ENCODE results near the gene PDHB. TPM values are rescaled to one million over a fixed set of nuclear protein-coding genes. Genes with fewer than 3 reads are reported as not detected.

The PDHB gene
- total and polyA plus RNA-seq, 2 donors (not counting 1 experiment from before 2014, with no cell fraction given): 69.9 to 201 TPM

- no peak overlapping the region for H3K9ac ChIP-seq (ENCODE audit: insufficient read depth, low read length)
- H3K36me3 ChIP-seq (ENCODE audit: control insufficient read depth, insufficient read depth, low read length): peaks cover 2% of the 10 kb centered on the region
- H3K4me1 ChIP-seq (ENCODE audit: control insufficient read depth, extremely low read depth, insufficient read depth, low read length): no peaks in the 10 kb centered on the region
- no peak overlapping the region for H3K27ac ChIP-seq (ENCODE audit: insufficient read depth, low read length)
- no peak overlapping the region for H2AFZ ChIP-seq (ENCODE audit: low read length)
- no peak for DNase-seq (ENCODE audit: low read depth in 2 of 2)
- no peaks in the 10 kb centered on the region for H3K79me2 ChIP-seq (ENCODE audit: control insufficient read depth, insufficient read depth, low read length)
- H4K20me1 ChIP-seq (ENCODE audit: control insufficient read depth, extremely low read depth, insufficient read depth, low read length): no peaks in the 10 kb centered on the region
- H3K9me3 ChIP-seq (ENCODE audit: control insufficient read depth, insufficient read depth, low read depth, low read length): no peaks in the 10 kb centered on the region
- no peaks in the 10 kb centered on the region for H3K27me3 ChIP-seq (ENCODE audit: control insufficient read depth, insufficient read depth, low read length)
- H3K4me2 ChIP-seq (ENCODE audit: extremely low read depth, insufficient read depth, low read length): no peak overlapping the region
- H3K4me3 ChIP-seq (replicated peaks in 1 of 4; ENCODE audit: control extremely low read depth in 1 of 4, insufficient read depth in 1 of 4, low read depth in 3 of 4, low read length in 4 of 4): no peak overlapping the region
- TF ChIP-seq EZH2 (IDR thresholded peaks at IDR 0.05; ENCODE audit: low read length, missing control alignments) (no peak), CTCF (conservative IDR thresholded peaks at IDR 0.05 in 1 of 2, IDR thresholded peaks at IDR 0.05 in 1 of 2; ENCODE audit: low read depth in 1 of 2, low read length in 2 of 2) (no peak)
Measured at GRCh38 chr3:58411036-58411435, 22.6 kb downstream of the PDHB start.

- Histone ChIP-seq H2AFZ (ENCODE audit: low read length) (no peak overlapping the region), H3K4me3 (replicated peaks in 1 of 4; ENCODE audit: control extremely low read depth in 1 of 4, insufficient read depth in 1 of 4, low read depth in 3 of 4, low read length in 4 of 4) (no peak overlapping the region), H3K9me3 (ENCODE audit: control insufficient read depth, insufficient read depth, low read depth, low read length) (no peaks in the 10 kb centered on the region), H4K20me1 (ENCODE audit: control insufficient read depth, extremely low read depth, insufficient read depth, low read length) (no peaks in the 10 kb centered on the region), H3K27ac (ENCODE audit: insufficient read depth, low read length) (no peak overlapping the region), H3K79me2 (ENCODE audit: control insufficient read depth, insufficient read depth, low read length) (no peaks in the 10 kb centered on the region), H3K36me3 (ENCODE audit: control insufficient read depth, insufficient read depth, low read length) (peaks cover 2% of the 10 kb centered on the region), H3K9ac (ENCODE audit: insufficient read depth, low read length) (no peak overlapping the region), H3K27me3 (ENCODE audit: control insufficient read depth, insufficient read depth, low read length) (no peaks in the 10 kb centered on the region), H3K4me1 (ENCODE audit: control insufficient read depth, extremely low read depth, insufficient read depth, low read length) (no peaks in the 10 kb centered on the region), H3K4me2 (ENCODE audit: extremely low read depth, insufficient read depth, low read length) (no peak overlapping the region)
- TF ChIP-seq EZH2 (IDR thresholded peaks at IDR 0.05; ENCODE audit: low read length, missing control alignments) (no peak), CTCF (conservative IDR thresholded peaks at IDR 0.05 in 1 of 2, IDR thresholded peaks at IDR 0.05 in 1 of 2; ENCODE audit: low read depth in 1 of 2, low read length in 2 of 2) (no peak)
- no peak for DNase-seq (ENCODE audit: low read depth in 2 of 2)
Measured at GRCh38 chr3:58409663-58410062, 24.0 kb downstream of the PDHB start.

- H3K36me3 ChIP-seq (ENCODE audit: control insufficient read depth, insufficient read depth, low read length): peaks cover 2% of the 10 kb centered on the region
Measured at GRCh38 chr3:58408906-58409305, 24.7 kb downstream of the PDHB start.

More at GRCh38 chr3:58408906-58409305, 24.7 kb downstream of the PDHB start:
- H3K27me3 ChIP-seq (ENCODE audit: control insufficient read depth, insufficient read depth, low read length): no peaks in the 10 kb centered on the region
- peaks cover 3% of the 10 kb centered on the region for H3K4me1 ChIP-seq (ENCODE audit: control insufficient read depth, extremely low read depth, insufficient read depth, low read length)
- H3K79me2 ChIP-seq (ENCODE audit: control insufficient read depth, insufficient read depth, low read length): no peaks in the 10 kb centered on the region
- H3K9me3 ChIP-seq (ENCODE audit: control insufficient read depth, insufficient read depth, low read depth, low read length): no peaks in the 10 kb centered on the region
- H3K4me3 ChIP-seq (replicated peaks in 1 of 4; ENCODE audit: control extremely low read depth in 1 of 4, insufficient read depth in 1 of 4, low read depth in 3 of 4, low read length in 4 of 4): no peak overlapping the region
- H4K20me1 ChIP-seq (ENCODE audit: control insufficient read depth, extremely low read depth, insufficient read depth, low read length): no peaks in the 10 kb centered on the region
- H3K9ac ChIP-seq (ENCODE audit: insufficient read depth, low read length): no peak overlapping the region
- DNase-seq (ENCODE audit: low read depth in 2 of 2): no peak
- no peak overlapping the region for H3K4me2 ChIP-seq (ENCODE audit: extremely low read depth, insufficient read depth, low read length)
- no peak overlapping the region for H2AFZ ChIP-seq (ENCODE audit: low read length)
- TF ChIP-seq CTCF (conservative IDR thresholded peaks at IDR 0.05 in 1 of 2, IDR thresholded peaks at IDR 0.05 in 1 of 2; ENCODE audit: low read depth in 1 of 2, low read length in 2 of 2): no peak
- no peak for TF ChIP-seq EZH2 (IDR thresholded peaks at IDR 0.05; ENCODE audit: low read length, missing control alignments)
- no peak overlapping the region for H3K27ac ChIP-seq (ENCODE audit: insufficient read depth, low read length)
